Activated CD4-positive, alpha-beta T cell treated with anti-CD3 and anti-CD28 coated beads for 4 hours (primary cell): ENCODE data around the gene GDI2.
"Not testable (repeated sequence)": the region's sequence is repeated elsewhere in the genome, so short reads cannot be mapped to it uniquely, and the experiment has no call there.

Experiments used
- DNase-seq, 2 donors: peaks; one replicate each; pipeline ENCODE4 v3.0.0-alpha.2; 2020

The GDI2 gene

GRCh38 chr10:5777758-5778157 lies 35.5 kb downstream of the GDI2 start:
- not testable (repeated sequence) for DNase-seq

GRCh38 chr10:5776881-5777197 lies 36.4 kb downstream of the GDI2 start:
- no peak for DNase-seq

GRCh38 chr10:5776136-5776880 lies 36.9 kb downstream of the GDI2 start:
- DNase-seq, result no peak

- DNase-seq, result peak; percentile 81
Observed at GRCh38 chr10:5775685-5776084, 37.5 kb downstream of the GDI2 start.

- DNase-seq, result no peak
Observed at GRCh38 chr10:5774987-5775620, 38.1 kb downstream of the GDI2 start.

- DNase-seq, result no peak
Observed at GRCh38 chr10:5766189-5766588, 47.0 kb downstream of the GDI2 start.

GRCh38 chr10:5765617-5766016 lies 47.6 kb downstream of the GDI2 start:
- no peak for DNase-seq

- DNase-seq, result no peak
Observed at GRCh38 chr10:5764422-5765297, 48.6 kb downstream of the GDI2 start.

GRCh38 chr10:5762531-5762930 lies 50.7 kb downstream of the GDI2 start:
- no peak for DNase-seq

- DNase-seq, result no peak
Observed at GRCh38 chr10:5761220-5761619, 52.0 kb downstream of the GDI2 start.

- DNase-seq, result no peak
Observed at GRCh38 chr10:5760515-5760914, 52.7 kb downstream of the GDI2 start.

- no peak for DNase-seq
Observed at GRCh38 chr10:5758927-5759326, 54.3 kb downstream of the GDI2 start.

- DNase-seq, result no peak
Observed at GRCh38 chr10:5757766-5758517, 55.3 kb downstream of the GDI2 start.

GRCh38 chr10:5752301-5752871 lies 60.8 kb downstream of the GDI2 start:
- no peak for DNase-seq

GRCh38 chr10:5751601-5752253 lies 61.5 kb downstream of the GDI2 start:
- no peak for DNase-seq

- DNase-seq, result no peak
Observed at GRCh38 chr10:5748394-5748803, 64.8 kb downstream of the GDI2 start.

- DNase-seq, result no peak
Observed at GRCh38 chr10:5746197-5746596, 67.0 kb downstream of the GDI2 start.

- no peak for DNase-seq
Observed at GRCh38 chr10:5744849-5745248, 68.4 kb downstream of the GDI2 start.

GRCh38 chr10:5743736-5744135 lies 69.5 kb downstream of the GDI2 start:
- no peak for DNase-seq

- no peak for DNase-seq
Observed at GRCh38 chr10:5742116-5742515, 71.1 kb downstream of the GDI2 start.

- no peak for DNase-seq
Observed at GRCh38 chr10:5741276-5741675, 72.0 kb downstream of the GDI2 start.

- no peak for DNase-seq
Observed at GRCh38 chr10:5738427-5738826, 74.8 kb downstream of the GDI2 start.
